ENCODE data around the gene RAP1GDS1.

Gene RAP1GDS1

DNA sequence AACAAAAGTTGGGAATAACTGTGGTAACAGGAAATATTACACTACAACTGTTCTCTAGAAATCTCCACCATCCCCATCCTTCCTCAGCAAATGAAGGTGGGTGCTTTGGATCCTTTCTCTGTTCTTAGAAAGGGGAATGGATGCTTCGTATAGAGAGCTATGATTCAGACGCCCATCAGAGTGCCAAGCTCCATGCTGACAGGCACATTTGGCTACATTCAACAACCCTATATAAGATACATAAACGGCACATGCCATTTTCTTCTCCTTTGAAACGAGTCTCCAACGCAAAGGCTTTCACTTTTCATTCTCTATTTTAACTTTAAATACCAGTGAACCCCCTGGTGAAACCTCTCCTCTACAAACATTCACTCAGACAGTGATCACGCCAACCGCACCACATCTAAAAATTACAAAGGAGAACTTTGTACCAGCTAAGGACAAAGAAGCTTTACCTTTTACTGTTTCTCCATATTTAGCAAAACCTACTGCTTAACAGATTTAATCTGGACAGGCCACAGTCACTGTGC is 224.7 kb downstream of the RAP1GDS1 start:
- DNase-seq: no peak

DNA sequence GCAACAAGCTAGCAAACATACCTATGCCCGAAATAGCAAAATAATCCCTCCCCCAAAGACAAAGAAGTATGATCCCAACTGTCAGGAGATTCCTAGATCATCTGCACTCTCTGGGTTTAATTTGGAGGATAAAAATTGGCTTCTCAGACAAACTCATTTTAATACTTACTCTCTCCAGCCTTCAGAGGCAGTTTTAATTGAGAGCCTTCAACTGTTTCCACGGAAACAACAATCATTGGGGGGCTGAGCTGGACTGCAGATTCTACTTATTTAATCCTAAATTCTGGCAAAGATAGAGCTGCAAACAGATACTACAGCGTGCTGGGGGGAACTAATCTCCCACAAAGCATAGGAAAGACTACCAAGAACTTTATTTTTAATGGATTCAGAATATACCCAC is 229.1 kb downstream of the RAP1GDS1 start:
- DNase-seq: no peak

DNA sequence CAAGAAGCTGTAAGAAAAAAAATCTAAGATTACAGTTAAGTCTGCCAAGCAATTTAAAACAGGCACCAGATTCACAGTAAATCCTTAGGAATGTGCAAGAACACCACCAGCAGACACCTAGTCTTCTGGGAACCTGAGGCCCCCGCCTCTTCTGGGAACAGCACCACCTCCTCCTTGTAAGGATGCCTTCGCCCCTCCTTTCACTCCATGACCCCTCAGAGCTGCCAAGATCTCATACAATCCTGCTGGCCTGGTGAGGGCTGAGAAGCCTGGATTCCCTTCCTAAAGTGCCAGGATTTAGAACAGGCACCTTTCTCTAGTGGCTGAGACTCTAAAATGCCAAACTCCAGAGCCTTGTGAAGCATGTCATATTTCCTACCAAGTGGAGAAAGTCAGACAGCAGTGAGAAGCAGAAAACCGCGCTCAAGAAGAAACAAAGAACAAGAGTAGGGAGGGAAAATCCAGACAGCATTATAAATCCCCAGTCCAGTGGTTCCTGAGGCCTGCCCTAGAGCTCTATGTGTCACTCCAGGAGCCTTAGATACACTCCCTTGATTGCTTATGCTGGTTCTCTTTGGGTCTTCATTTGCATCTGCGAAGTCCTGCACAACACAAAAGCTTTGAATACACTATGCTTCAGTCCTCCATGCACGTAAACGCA is 230.8 kb downstream of the RAP1GDS1 start:
- DNase-seq: no peak

DNA sequence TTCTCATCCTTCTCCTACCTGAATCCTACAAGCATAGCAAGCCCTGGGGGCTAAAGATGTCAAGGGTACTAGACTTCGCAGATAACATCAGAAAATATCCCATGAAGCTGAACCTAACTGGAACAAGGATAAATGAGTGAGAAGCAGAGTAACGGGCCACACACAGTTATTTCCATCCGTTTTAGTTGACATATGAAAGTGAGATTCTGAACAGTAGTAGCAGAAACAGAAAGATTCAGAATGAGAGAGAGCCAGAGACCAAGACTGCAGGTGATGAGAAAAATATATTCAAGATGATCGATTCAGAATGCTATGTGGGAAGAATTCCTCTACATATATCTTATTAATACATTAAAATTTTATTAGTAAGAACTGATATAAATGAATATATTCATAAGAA is 232.1 kb downstream of the RAP1GDS1 start:
- DNase-seq: no peak

Data from NCI-H748 treated with DMSO at 0.1 percent for 48 hours (cell line).